A549 (cell line): ENCODE results near the gene TMEM120B. TPM values are rescaled to one million over a fixed set of nuclear protein-coding genes. Genes with fewer than 3 reads are reported as not detected.

Experiments
- ATAC-seq, 2 experiments: fragments of 200-7000 bp in 1 of 2; fragments of >200 bp in 1 of 2; cut with Nextera tagmentation in 1 of 2; cut with Tn5 transposase in 1 of 2; 3 replicates each; pipeline versions ENCODE4 v1.8.0 to v1.9.1; 2018 to 2020; ENCODE audit warnings: mild to moderate bottlenecking in 1 of 2, moderate library complexity in 1 of 2
- CTCF ChIA-PET: fragments of 300-600 bp; sonication (Branson Sonifier 250); formaldehyde crosslinking; extraction: SDS; loops from one replicate; lab custom pipeline; 2021; ENCODE audit warnings: antibody characterized with exemption, inconsistent platforms; lab: Yijun Ruan, JAX
- POLR2A ChIA-PET: fragments of 350-600 bp; formaldehyde crosslinking; extraction: SDS; loops from one replicate; lab custom pipeline; 2021; ENCODE audit warnings: antibody characterized with exemption, inconsistent platforms; lab: Yijun Ruan, JAX
- DNase-seq, 2 experiments: peaks; one replicate each; pipeline versions ENCODE4 v3.0.0 to v3.0.0-alpha.2; 2011 to 2016; ENCODE audit warnings: low read depth in 1 of 2, low spot score in 1 of 2
- FAIRE-seq: peaks from 2 replicates; lab custom pipeline; 2011; peaks lifted over from hg19 to GRCh38; lab: Jason Lieb, UNC
- H3K27ac ChIP-seq, 2 experiments: fragments of >200 bp; sonication (Bioruptor Twin); formaldehyde crosslinking; 3 replicates each; pipeline ENCODE4 v1.5.1; 2016 to 2017
- H3K4me1 ChIP-seq: fragments of >200 bp; sonication (Bioruptor Twin); formaldehyde crosslinking; 3 replicates; pipeline ENCODE4 v1.6.1; 2016
- H3K4me2 ChIP-seq: fragments of >200 bp; sonication (Bioruptor Twin); formaldehyde crosslinking; 3 replicates; pipeline ENCODE4 v1.6.1; 2016
- H3K4me3 ChIP-seq: fragments of >200 bp; sonication (Bioruptor Twin); formaldehyde crosslinking; 3 replicates; pipeline ENCODE4 v1.5.1; 2016
- H3K9me3 ChIP-seq: fragments of >200 bp; sonication (Bioruptor Twin); formaldehyde crosslinking; 3 replicates; pipeline ENCODE4 v1.6.1; 2016
- ATOH8 ChIP-seq: fragments of 250-450 bp; sonication (Bioruptor Pico); IDR thresholded peaks from 2 replicates; pipeline ENCODE4 v1.5.0; 2020; ENCODE audit warnings: low read depth, mild to moderate bottlenecking, moderate library complexity
- CTCF ChIP-seq: fragments of >200 bp; sonication (Bioruptor Twin); formaldehyde crosslinking; IDR thresholded peaks from 3 replicates; pipeline ENCODE4 v1.5.1; 2016
- E2F6 ChIP-seq: IDR thresholded peaks from 2 replicates; pipeline ENCODE4 v1.6.1; 2012; ENCODE audit warnings: low read depth, borderline replicate concordance
- HDAC2 ChIP-seq: fragments of 200-600 bp; sonication (generic); IDR thresholded peaks from 2 replicates; pipeline ENCODE4 v1.6.1; 2016
- HES2 ChIP-seq: fragments of >200 bp; sonication (Bioruptor Twin); formaldehyde crosslinking; IDR thresholded peaks from 2 replicates; pipeline ENCODE4 v1.6.1; 2016
- HMGXB4 ChIP-seq: fragments of 250-450 bp; sonication (Bioruptor Pico); IDR thresholded peaks from 2 replicates; pipeline ENCODE4 v1.5.0; 2021; ENCODE audit warnings: mild to moderate bottlenecking, moderate library complexity, borderline replicate concordance
- KDM1A ChIP-seq: fragments of 200-600 bp; sonication (generic); IDR thresholded peaks from 2 replicates; pipeline ENCODE4 v1.6.1; 2016; ENCODE audit warnings: low read depth, mild to moderate bottlenecking
- MAFK ChIP-seq: fragments of 450-650 bp; IDR thresholded peaks from 2 replicates; pipeline ENCODE4 v1.6.1; 2014; ENCODE audit not compliant: partially characterized antibody
- MAZ ChIP-seq: fragments of 150-350 bp; IDR thresholded peaks from 2 replicates; pipeline ENCODE4 v1.6.1; 2014; ENCODE audit warnings: antibody characterized with exemption, low read depth, low read length, borderline replicate concordance
- NFE2L2 ChIP-seq: fragments of 150-350 bp; conservative IDR thresholded peaks from 2 replicates; pipeline ENCODE4 v1.6.1; 2014; ENCODE audit warnings: low read length
- TP53 ChIP-seq: fragments of 250-450 bp; sonication (Bioruptor Pico); IDR thresholded peaks from 2 replicates; pipeline ENCODE4 v1.5.0; 2021; ENCODE audit warnings: mild to moderate bottlenecking, moderate library complexity
- ZC3H11A ChIP-seq: fragments of 450-650 bp; IDR thresholded peaks from 2 replicates; pipeline ENCODE4 v1.6.1; 2014; ENCODE audit warnings: antibody characterized with exemption, mild to moderate bottlenecking
- ZNF302 ChIP-seq: fragments of 250-450 bp; sonication (Bioruptor Pico); IDR thresholded peaks from 2 replicates; pipeline ENCODE4 v1.9.0; 2021; ENCODE audit warnings: inconsistent platforms, mild to moderate bottlenecking, moderate library complexity
- WGBS: methylation state at CpG from one replicate; pipeline ENCODE4 v1.1.6; 2017; ENCODE audit errors: missing lambda C conversion rate; 5-methylcytosine and 5-hydroxymethylcytosine counted together
- polyA plus RNA-seq, 4 experiments: library from polyadenylated mRNA; depleted of rRNA in 3 of 4; stranded (reverse); fragments of >200 nt; fragmentation: RNase III in 1 of 4; extraction: RNeasy Plus Mini Kit Qiagen cat#74134 plus additional on column Dnase treatment in 1 of 4; gene quantifications; 2 replicates in 3 of 4; 3 replicates in 1 of 4; pipeline ENCODE4 v1.2.3, GENCODE V29; 2011 to 2017
- TF ChIP-seq, protein P1 (sequence below): fragments of 450-650 bp; IDR thresholded peaks from 2 replicates; pipeline ENCODE4 v1.6.1; 2014; ENCODE audit warnings: antibody characterized with exemption

TMEM120B gene
- polyA plus RNA-seq, 2 of the 4 experiments (the other 2 are of a cell fraction), result 10.6 to 13.2 TPM

DNA sequence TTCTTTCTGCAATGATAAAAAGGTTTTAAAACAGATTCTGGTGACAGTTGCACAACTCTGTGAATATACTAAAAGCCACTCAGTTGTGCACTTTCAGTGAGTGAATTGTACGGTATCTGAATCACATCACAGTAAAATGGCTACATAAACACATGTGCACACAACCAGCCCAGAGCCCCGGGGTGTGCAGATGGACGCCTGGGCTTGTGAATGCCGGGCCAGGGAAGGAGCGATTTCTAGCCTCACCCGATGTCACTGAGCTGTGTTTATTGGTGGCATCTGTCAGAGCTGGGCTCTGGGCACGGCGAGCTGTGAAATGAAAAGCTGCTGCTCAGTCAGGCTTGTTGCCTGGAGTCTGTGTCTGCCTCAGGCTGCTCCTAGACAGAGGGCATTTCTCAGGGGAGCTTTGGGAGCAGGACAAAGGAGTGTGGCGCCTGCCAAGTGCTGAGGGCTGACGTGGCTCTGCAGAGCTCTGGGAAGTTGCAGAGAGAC lies 55.0 kb downstream of the TMEM120B start:
- 71% methylated on average over 10 of the region's 10 CpGs for WGBS
- DNase-seq, result no peak
- no peak overlapping the region for H3K4me3 ChIP-seq
- TF ChIP-seq ATOH8 (CRISPR knock-in tag), result no peak
- no peak for TF ChIP-seq TP53 (CRISPR knock-in tag)
- no peak for TF ChIP-seq ZNF302 (CRISPR knock-in tag)
- TF ChIP-seq HDAC2, result no peak
- TF ChIP-seq, all 56 proteins: peak for 0
- Histone ChIP-seq H3K4me1 (peaks cover 29% of the 10 kb centered on the region), H3K9me3 (no peaks in the 10 kb centered on the region), H3K27ac (0 out of 6 replicates have a peak overlapping the region, but pooled peaks of 1 of the 2 experiments have one; percentile 33), H3K4me2 (no peak overlapping the region)
- ChIA-PET CTCF (interaction anchor here (1.0 to 56.0 kb wide), 7 partner anchors 11 to 325 kb away, joined by 3 to 2657 read pairs (median 4); partner anchors contain the start of genes PSMD9, RHOF and SETD1B), POLR2A (no interaction called here)
- ATAC-seq (peak; percentile 4 to 8; a peak in 3 of 6 replicates), FAIRE-seq (no peak)

DNA sequence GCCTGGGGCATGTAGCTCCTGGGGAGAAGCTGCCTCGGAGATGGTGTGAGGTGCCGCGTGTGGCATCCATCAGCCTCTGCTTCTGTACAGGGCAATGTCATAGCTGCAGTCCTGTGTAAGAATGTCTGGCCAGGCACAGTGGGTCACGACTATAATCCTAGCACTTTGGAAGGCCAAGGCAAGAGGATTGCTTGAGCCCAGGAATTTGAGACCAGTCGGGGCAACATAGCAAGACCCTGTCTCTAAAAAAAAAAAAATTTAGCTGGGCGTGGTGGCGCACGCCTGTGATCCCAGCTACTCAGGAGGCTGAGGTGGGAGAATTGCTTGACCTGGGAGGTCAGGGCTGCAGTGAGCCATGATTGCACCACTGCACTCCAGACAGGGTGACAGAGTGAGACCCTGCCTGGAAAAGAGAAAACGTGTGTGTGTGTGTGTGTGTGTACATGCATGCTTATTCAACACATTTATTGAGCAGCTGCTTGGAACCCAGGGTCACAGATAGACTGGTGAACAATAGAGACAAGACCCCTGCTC lies 56.8 kb downstream of the TMEM120B start:
- TF ChIP-seq MAZ (no peak), NFE2L2 (no peak), HDAC2 (no peak), ATOH8 (CRISPR knock-in tag) (no peak), KDM1A (no peak), HES2 (no peak)
- no peaks in the 10 kb centered on the region for H3K9me3 ChIP-seq
- H3K27ac ChIP-seq, result no peak overlapping the region
- ATAC-seq, result no peak
- peaks cover 39% of the 10 kb centered on the region for H3K4me1 ChIP-seq
- H3K4me2 ChIP-seq, result no peak overlapping the region
- DNase-seq, result no peak
- CTCF ChIA-PET, result interaction anchor here (0.6 to 56.0 kb wide), 5 partner anchors 34 to 910 kb away, joined by 3 to 2657 read pairs (median 4); partner anchors contain the start of genes PSMD9, RHOF and SETD1B
- POLR2A ChIA-PET, result no interaction called here
- 86% methylated on average over 9 of the region's 9 CpGs for WGBS
- no peak for FAIRE-seq
- H3K4me3 ChIP-seq, result no peak overlapping the region

DNA sequence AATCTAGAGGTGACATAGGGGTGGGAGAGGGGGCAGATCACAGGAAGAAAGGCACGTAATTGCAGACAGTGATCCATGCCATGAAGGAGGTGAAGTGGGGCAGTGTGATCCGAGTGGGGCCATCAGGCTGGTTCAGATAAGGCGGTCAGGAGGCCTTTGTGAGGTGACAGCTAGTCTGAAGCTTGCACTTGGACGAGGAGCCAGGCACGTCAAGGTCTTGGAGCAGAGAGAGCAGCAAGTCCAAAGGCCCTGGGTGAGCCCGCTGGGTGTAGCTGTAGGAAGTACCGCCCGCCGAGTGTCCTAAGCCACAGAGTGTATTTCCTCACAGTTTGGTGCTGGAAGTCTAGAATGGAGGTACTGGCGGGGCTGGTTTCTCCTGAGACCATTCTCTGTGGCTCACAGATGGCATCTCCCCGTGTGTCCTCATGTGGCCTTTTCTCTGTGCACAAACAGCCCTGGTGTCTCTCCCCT lies 57.3 kb downstream of the TMEM120B start:
- TF ChIP-seq, protein P1, sequence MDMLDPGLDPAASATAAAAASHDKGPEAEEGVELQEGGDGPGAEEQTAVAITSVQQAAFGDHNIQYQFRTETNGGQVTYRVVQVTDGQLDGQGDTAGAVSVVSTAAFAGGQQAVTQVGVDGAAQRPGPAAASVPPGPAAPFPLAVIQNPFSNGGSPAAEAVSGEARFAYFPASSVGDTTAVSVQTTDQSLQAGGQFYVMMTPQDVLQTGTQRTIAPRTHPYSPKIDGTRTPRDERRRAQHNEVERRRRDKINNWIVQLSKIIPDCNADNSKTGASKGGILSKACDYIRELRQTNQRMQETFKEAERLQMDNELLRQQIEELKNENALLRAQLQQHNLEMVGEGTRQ, result no peak
- TF ChIP-seq ATOH8 (CRISPR knock-in tag), result no peak
- TF ChIP-seq MAFK, result no peak
- H3K4me1 ChIP-seq, result peaks cover 44% of the 10 kb centered on the region
- WGBS, result 92% methylated on average over 11 of the region's 11 CpGs
- no peaks in the 10 kb centered on the region for H3K9me3 ChIP-seq
- POLR2A ChIA-PET, result no interaction called here
- no peak for ATAC-seq
- H3K27ac ChIP-seq, result 0 out of 6 replicates have a peak overlapping the region, but pooled peaks of 1 of the 2 experiments have one; percentile 14
- no peak overlapping the region for H3K4me2 ChIP-seq
- CTCF ChIA-PET, result interaction anchor here (1.0 to 56.0 kb wide), 4 partner anchors 34 to 78 kb away, joined by 3 to 2657 read pairs (median 256); partner anchors contain the start of genes RHOF and SETD1B
- FAIRE-seq, result no peak
- no peak for DNase-seq
- H3K4me3 ChIP-seq, result no peak overlapping the region

DNA sequence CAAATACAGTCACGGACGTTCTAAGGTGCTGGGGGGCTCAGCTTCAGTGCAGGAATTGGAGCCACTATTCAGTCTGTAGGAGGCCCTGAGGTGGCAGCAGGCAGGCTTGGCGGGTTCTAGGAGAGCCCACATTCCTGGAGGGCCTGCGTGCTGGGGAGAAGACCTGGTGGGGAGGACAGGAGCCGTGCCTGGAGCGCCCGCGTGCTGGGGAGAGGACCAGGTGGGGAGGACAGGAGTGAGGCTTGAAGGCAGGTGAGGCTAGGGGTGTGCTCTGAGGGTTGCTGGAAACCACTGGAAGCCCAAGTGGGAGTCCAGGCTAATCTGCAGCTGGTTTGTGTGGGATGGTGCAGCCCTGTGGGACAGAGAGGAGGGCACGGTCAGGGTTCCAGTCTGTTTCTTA lies 57.8 kb downstream of the TMEM120B start:
- FAIRE-seq, result no peak
- ChIA-PET POLR2A (no interaction called here), CTCF (interaction anchor here (1.0 to 56.0 kb wide), 4 partner anchors 35 to 78 kb away, joined by 3 to 2657 read pairs (median 256); partner anchors contain the start of genes RHOF and SETD1B)
- Histone ChIP-seq H3K27ac (peak overlapping the region in 1 of 2 experiments; percentile 29; a peak in 1 of 6 replicates), H3K4me3 (no peak overlapping the region), H3K9me3 (no peaks in the 10 kb centered on the region), H3K4me1 (peaks cover 45% of the 10 kb centered on the region), H3K4me2 (no peak overlapping the region)
- no peak for DNase-seq
- ATAC-seq, result no peak
- 92% methylated on average over 9 of the region's 9 CpGs for WGBS
- TF ChIP-seq MAZ, result no peak
- no peak for TF ChIP-seq E2F6
- no peak for TF ChIP-seq TP53 (CRISPR knock-in tag)
- no peak for TF ChIP-seq NFE2L2
- TF ChIP-seq ZC3H11A, result no peak
- TF ChIP-seq HMGXB4 (CRISPR knock-in tag), result no peak
- TF ChIP-seq CTCF, result no peak
